Liver (tissue), 9 donors: ENCODE measurements around the gene NF2. TPM values are rescaled to one million over a fixed set of nuclear protein-coding genes. Genes with fewer than 3 reads are reported as not detected.

Experiments
- DNase-seq: peaks from one replicate; pipeline ENCODE4 v3.0.0-alpha.2; 2017; ENCODE audit warnings: low spot score
- H3K27ac ChIP-seq, 2 donors: one replicate each; pipeline ENCODE4 v1.7.0; 2013; ENCODE audit warnings: inconsistent platforms in 2 of 2, low read length in 2 of 2, control low read depth in 1 of 2, low read depth in 1 of 2, mild to moderate bottlenecking in 1 of 2
- H3K27me3 ChIP-seq, 4 donors: one replicate each; pipeline versions ENCODE4 v1.6.1 to v1.7.0; 2013; ENCODE audit warnings: low read length in 3 of 4, inconsistent platforms in 1 of 4, mild to moderate bottlenecking in 1 of 4, moderate library complexity in 1 of 4; ENCODE audit not compliant: control insufficient read depth in 4 of 4, insufficient read depth in 4 of 4
- H3K36me3 ChIP-seq, 4 donors: one replicate each; pipeline versions ENCODE4 v1.6.1 to v1.7.0; 2013; ENCODE audit warnings: low read length in 3 of 4, mild to moderate bottlenecking in 3 of 4, low read depth in 1 of 4, moderate library complexity in 1 of 4; ENCODE audit not compliant: control insufficient read depth in 4 of 4, insufficient read depth in 3 of 4
- H3K4me1 ChIP-seq, 4 donors: one replicate each; pipeline versions ENCODE4 v1.6.1 to v1.7.0; 2013; ENCODE audit warnings: low read length in 3 of 4, mild to moderate bottlenecking in 3 of 4, moderate library complexity in 1 of 4; ENCODE audit not compliant: control insufficient read depth in 4 of 4, insufficient read depth in 4 of 4
- H3K4me3 ChIP-seq, 3 donors: one replicate each; pipeline versions ENCODE4 v1.6.1 to v1.7.0; 2013; ENCODE audit warnings: low read length in 3 of 3, control low read depth in 1 of 3, low read depth in 1 of 3, mild to moderate bottlenecking in 1 of 3
- H3K9ac ChIP-seq, 2 donors: one replicate each; pipeline ENCODE4 v1.7.0; 2013; ENCODE audit warnings: low read length in 2 of 2, mild to moderate bottlenecking in 2 of 2, moderate library complexity in 2 of 2, control low read depth in 1 of 2, low read depth in 1 of 2
- H3K9me3 ChIP-seq, 4 donors: one replicate each; pipeline versions ENCODE4 v1.6.1 to v1.7.0; 2013; ENCODE audit warnings: low read length in 3 of 4; ENCODE audit not compliant: control insufficient read depth in 4 of 4
- EGR1 ChIP-seq, 2 donors: IDR thresholded peaks; 2 replicates each; pipeline ENCODE4 v1.6.1; 2016 to 2018; ENCODE audit warnings: antibody characterized with exemption in 2 of 2, low read depth in 2 of 2
- FOXA1 ChIP-seq: IDR thresholded peaks from 2 replicates; pipeline ENCODE4 v1.6.1; 2016; ENCODE audit warnings: antibody characterized with exemption
- FOXA2 ChIP-seq: IDR thresholded peaks from 2 replicates; pipeline ENCODE4 v1.6.1; 2016; ENCODE audit warnings: antibody characterized with exemption
- GABPA ChIP-seq, 2 donors: IDR thresholded peaks in 1 of 2; conservative IDR thresholded peaks in 1 of 2; 2 replicates each; pipeline ENCODE4 v1.6.1; 2016; ENCODE audit warnings: antibody characterized with exemption in 2 of 2, mild to moderate bottlenecking in 1 of 2, moderate library complexity in 1 of 2
- HNF4A ChIP-seq, 2 donors: conservative IDR thresholded peaks; 2 replicates each; pipeline ENCODE4 v1.6.1; 2016; ENCODE audit warnings: antibody characterized with exemption in 2 of 2, mild to moderate bottlenecking in 2 of 2
- HNF4G ChIP-seq: IDR thresholded peaks from 2 replicates; pipeline ENCODE4 v1.6.1; 2016; ENCODE audit warnings: antibody characterized with exemption
- JUND ChIP-seq, 2 donors: IDR thresholded peaks; 2 replicates each; pipeline ENCODE4 v1.6.1; 2016; ENCODE audit warnings: antibody characterized with exemption in 2 of 2
- NR2F2 ChIP-seq: IDR thresholded peaks from 2 replicates; pipeline ENCODE4 v1.6.1; 2016; ENCODE audit warnings: antibody characterized with exemption
- RAD21 ChIP-seq, 2 donors: IDR thresholded peaks; 2 replicates each; pipeline ENCODE4 v1.6.1; 2016; ENCODE audit warnings: antibody characterized with exemption in 2 of 2, mild to moderate bottlenecking in 2 of 2
- RXRA ChIP-seq, 2 donors: IDR thresholded peaks; 2 replicates each; pipeline ENCODE4 v1.6.1; 2017 to 2018; ENCODE audit warnings: antibody characterized with exemption in 2 of 2, mild to moderate bottlenecking in 1 of 2
- SP1 ChIP-seq: IDR thresholded peaks from 2 replicates; pipeline ENCODE4 v1.6.1; 2018; ENCODE audit warnings: antibody characterized with exemption, mild to moderate bottlenecking
- TAF1 ChIP-seq: conservative IDR thresholded peaks from 2 replicates; pipeline ENCODE4 v1.6.1; 2016; ENCODE audit warnings: antibody characterized with exemption, mild to moderate bottlenecking
- YY1 ChIP-seq: IDR thresholded peaks from 2 replicates; pipeline ENCODE4 v1.6.1; 2016; ENCODE audit warnings: antibody characterized with exemption, mild to moderate bottlenecking
- WGBS: extraction: QIAGEN DNeasy Blood & Tissue Kit; methylation state at CpG from one replicate; pipeline ENCODE4 v1.1.7; 2013; 5-methylcytosine and 5-hydroxymethylcytosine counted together
- polyA plus RNA-seq, 2 donors: library from polyadenylated mRNA; stranded (reverse) in 1 of 2; unstranded in 1 of 2; fragments of 200-250 nt in 1 of 2; fragments of >200 nt in 1 of 2; fragmentation: Nextera tagmentation in 1 of 2; extraction: Ambion mirVana in 1 of 2; gene quantifications; one replicate each; pipeline versions ENCODE4 v1.2.1 to v1.2.3, GENCODE V29; 2013 to 2015
- total RNA-seq, 2 donors: library from RNA; depleted of rRNA; stranded (reverse); fragments of >200 nt; gene quantifications; one replicate each; pipeline ENCODE4 v1.2.3, GENCODE V29; 2014
- TF ChIP-seq, protein P1 (sequence below): IDR thresholded peaks from 2 replicates; pipeline ENCODE4 v1.6.1; 2016; ENCODE audit warnings: antibody characterized with exemption
- TF ChIP-seq, protein P2 (sequence below): IDR thresholded peaks from 2 replicates; pipeline ENCODE4 v1.6.1; 2016; ENCODE audit warnings: antibody characterized with exemption
- TF ChIP-seq, protein P3 (sequence below): IDR thresholded peaks from 2 replicates; pipeline ENCODE4 v1.6.1; 2016; ENCODE audit warnings: antibody characterized with exemption, mild to moderate bottlenecking
- TF ChIP-seq, protein P4 (sequence below): IDR thresholded peaks from 2 replicates; pipeline ENCODE4 v1.6.1; 2016; ENCODE audit warnings: antibody characterized with exemption
- TF ChIP-seq, protein P5 (sequence below): fragments of 150-350 bp; IDR thresholded peaks from 2 replicates; pipeline ENCODE4 v1.5.1; 2017; ENCODE audit warnings: improper control_type of control experiment, low read depth, low read length; ENCODE audit not compliant: missing input control
- donor health status: healthy.
- donor health status: healthy.
- donor health status: healthy.
- donor health status: healthy.
- donor health status: healthy.

NF2 gene
- total and polyA plus RNA-seq, 4 donors: 6.2 to 25.2 (median 11.2) TPM

DNA sequence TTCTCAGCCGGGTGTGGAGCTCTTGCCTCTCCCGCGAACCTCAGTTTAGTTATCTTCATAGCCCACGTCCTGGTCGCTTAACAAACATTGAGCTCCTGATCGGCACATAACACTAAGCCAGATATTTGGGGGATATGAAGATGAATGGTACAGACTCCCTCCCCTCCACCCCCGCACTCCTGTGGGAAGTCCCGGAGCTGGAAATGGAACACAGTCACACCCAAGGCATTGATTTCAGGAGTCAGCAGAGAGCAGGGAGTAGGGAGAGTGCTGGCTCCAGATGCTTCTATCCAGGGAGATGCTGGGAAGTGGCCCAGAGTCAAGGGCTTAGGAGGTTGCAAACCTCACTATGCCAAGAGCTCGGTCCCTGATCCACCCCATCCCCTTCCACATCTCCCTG is 90.2 kb downstream of the NF2 start:
- 78% methylated on average over 9 of the region's 9 CpGs for WGBS
- TF ChIP-seq JUND (IDR thresholded peaks at IDR 0.05) (no peak), SP1 (no peak), RAD21 (IDR thresholded peaks at IDR 0.05) (no peak), HNF4G (no peak), TAF1 (no peak), FOXA2 (no peak)
- Histone ChIP-seq H3K9ac (no peak overlapping the region), H3K4me1 (no peaks in the 10 kb centered on the region), H3K27ac (no peak overlapping the region), H3K4me3 (no peak overlapping the region), H3K27me3 (no peaks in the 10 kb centered on the region), H3K9me3 (no peaks in the 10 kb centered on the region), H3K36me3 (peaks cover 4 to 21% (median 7%) of the 10 kb centered on the region in 4 donors)
- DNase-seq: no peak

DNA sequence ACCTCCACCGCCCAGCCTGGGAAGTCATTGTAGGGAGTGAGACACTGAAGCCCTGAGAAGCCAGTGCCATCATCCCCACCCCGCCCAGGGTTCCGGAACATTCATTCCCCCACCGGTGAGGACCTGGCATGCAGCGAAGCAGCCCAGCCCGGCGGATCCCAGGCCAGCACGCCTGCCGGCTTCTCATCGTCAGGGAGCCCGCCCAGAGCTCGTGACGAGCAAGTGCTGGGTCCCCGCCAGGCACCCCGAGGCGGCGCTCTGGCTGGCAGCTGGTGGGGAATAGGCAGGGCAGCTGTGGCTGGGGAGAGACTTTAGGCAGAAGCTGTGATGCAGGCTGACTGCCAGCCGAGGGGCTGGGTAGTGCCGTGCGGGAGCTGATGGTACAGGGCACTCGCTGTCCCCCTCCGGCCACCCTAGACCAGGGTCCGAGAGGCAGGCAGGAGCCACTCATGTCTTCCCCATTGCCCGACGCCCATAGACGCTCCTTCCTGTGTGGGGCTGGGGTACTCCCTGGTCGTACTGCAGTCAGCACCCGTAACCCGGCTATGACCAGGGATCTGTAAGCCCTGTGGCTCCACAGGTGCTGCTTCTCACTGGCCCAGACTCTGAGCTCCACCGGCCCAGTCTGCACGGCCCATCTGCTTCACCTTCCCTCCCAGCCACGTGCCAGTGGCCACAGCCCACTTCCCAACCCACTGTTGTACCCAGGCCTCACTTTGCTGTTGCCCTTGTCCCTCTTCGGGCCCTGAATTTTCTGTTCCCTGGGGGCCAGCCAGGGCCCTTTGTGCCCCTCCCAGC is 91.9 kb downstream of the NF2 start:
- 96% methylated on average over 33 of the region's 33 CpGs for WGBS
- no peak overlapping the region for H3K9ac ChIP-seq
- H3K27me3 ChIP-seq: no peaks in the 10 kb centered on the region
- H3K27ac ChIP-seq: no peak overlapping the region
- no peak overlapping the region for H3K4me3 ChIP-seq
- TF ChIP-seq FOXA1 (no peak), NR2F2 (no peak), HNF4G (no peak), HNF4A (conservative IDR thresholded peaks at IDR 0.05) (no peak), SP1 (no peak), JUND (IDR thresholded peaks at IDR 0.05) (no peak), RXRA (IDR thresholded peaks at IDR 0.05) (no peak), TAF1 (no peak), EGR1 (IDR thresholded peaks at IDR 0.05; ENCODE audit: low read depth in 2 of 2) (no peak), GABPA (IDR thresholded peaks at IDR 0.05 in 1 of 2, conservative IDR thresholded peaks at IDR 0.05 in 1 of 2) (no peak), YY1 (no peak), FOXA2 (no peak), RAD21 (IDR thresholded peaks at IDR 0.05) (no peak)
- TF ChIP-seq, protein P1, sequence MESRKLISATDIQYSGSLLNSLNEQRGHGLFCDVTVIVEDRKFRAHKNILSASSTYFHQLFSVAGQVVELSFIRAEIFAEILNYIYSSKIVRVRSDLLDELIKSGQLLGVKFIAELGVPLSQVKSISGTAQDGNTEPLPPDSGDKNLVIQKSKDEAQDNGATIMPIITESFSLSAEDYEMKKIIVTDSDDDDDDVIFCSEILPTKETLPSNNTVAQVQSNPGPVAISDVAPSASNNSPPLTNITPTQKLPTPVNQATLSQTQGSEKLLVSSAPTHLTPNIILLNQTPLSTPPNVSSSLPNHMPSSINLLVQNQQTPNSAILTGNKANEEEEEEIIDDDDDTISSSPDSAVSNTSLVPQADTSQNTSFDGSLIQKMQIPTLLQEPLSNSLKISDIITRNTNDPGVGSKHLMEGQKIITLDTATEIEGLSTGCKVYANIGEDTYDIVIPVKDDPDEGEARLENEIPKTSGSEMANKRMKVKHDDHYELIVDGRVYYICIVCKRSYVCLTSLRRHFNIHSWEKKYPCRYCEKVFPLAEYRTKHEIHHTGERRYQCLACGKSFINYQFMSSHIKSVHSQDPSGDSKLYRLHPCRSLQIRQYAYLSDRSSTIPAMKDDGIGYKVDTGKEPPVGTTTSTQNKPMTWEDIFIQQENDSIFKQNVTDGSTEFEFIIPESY: no peak
- TF ChIP-seq, protein P2, sequence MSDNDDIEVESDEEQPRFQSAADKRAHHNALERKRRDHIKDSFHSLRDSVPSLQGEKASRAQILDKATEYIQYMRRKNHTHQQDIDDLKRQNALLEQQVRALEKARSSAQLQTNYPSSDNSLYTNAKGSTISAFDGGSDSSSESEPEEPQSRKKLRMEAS: no peak
- TF ChIP-seq, protein P3, sequence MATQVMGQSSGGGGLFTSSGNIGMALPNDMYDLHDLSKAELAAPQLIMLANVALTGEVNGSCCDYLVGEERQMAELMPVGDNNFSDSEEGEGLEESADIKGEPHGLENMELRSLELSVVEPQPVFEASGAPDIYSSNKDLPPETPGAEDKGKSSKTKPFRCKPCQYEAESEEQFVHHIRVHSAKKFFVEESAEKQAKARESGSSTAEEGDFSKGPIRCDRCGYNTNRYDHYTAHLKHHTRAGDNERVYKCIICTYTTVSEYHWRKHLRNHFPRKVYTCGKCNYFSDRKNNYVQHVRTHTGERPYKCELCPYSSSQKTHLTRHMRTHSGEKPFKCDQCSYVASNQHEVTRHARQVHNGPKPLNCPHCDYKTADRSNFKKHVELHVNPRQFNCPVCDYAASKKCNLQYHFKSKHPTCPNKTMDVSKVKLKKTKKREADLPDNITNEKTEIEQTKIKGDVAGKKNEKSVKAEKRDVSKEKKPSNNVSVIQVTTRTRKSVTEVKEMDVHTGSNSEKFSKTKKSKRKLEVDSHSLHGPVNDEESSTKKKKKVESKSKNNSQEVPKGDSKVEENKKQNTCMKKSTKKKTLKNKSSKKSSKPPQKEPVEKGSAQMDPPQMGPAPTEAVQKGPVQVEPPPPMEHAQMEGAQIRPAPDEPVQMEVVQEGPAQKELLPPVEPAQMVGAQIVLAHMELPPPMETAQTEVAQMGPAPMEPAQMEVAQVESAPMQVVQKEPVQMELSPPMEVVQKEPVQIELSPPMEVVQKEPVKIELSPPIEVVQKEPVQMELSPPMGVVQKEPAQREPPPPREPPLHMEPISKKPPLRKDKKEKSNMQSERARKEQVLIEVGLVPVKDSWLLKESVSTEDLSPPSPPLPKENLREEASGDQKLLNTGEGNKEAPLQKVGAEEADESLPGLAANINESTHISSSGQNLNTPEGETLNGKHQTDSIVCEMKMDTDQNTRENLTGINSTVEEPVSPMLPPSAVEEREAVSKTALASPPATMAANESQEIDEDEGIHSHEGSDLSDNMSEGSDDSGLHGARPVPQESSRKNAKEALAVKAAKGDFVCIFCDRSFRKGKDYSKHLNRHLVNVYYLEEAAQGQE: no peak
- TF ChIP-seq, protein P4, sequence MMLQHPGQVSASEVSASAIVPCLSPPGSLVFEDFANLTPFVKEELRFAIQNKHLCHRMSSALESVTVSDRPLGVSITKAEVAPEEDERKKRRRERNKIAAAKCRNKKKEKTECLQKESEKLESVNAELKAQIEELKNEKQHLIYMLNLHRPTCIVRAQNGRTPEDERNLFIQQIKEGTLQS: no peak
- TF ChIP-seq, protein P5, sequence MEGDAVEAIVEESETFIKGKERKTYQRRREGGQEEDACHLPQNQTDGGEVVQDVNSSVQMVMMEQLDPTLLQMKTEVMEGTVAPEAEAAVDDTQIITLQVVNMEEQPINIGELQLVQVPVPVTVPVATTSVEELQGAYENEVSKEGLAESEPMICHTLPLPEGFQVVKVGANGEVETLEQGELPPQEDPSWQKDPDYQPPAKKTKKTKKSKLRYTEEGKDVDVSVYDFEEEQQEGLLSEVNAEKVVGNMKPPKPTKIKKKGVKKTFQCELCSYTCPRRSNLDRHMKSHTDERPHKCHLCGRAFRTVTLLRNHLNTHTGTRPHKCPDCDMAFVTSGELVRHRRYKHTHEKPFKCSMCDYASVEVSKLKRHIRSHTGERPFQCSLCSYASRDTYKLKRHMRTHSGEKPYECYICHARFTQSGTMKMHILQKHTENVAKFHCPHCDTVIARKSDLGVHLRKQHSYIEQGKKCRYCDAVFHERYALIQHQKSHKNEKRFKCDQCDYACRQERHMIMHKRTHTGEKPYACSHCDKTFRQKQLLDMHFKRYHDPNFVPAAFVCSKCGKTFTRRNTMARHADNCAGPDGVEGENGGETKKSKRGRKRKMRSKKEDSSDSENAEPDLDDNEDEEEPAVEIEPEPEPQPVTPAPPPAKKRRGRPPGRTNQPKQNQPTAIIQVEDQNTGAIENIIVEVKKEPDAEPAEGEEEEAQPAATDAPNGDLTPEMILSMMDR: no peak
- no peak for DNase-seq
- H3K36me3 ChIP-seq: peaks cover 4 to 21% (median 7%) of the 10 kb centered on the region in 4 donors
- H3K9me3 ChIP-seq: no peaks in the 10 kb centered on the region
- no peaks in the 10 kb centered on the region for H3K4me1 ChIP-seq
